ENCODE results near the gene RPS29.

Gene RPS29

DNA sequence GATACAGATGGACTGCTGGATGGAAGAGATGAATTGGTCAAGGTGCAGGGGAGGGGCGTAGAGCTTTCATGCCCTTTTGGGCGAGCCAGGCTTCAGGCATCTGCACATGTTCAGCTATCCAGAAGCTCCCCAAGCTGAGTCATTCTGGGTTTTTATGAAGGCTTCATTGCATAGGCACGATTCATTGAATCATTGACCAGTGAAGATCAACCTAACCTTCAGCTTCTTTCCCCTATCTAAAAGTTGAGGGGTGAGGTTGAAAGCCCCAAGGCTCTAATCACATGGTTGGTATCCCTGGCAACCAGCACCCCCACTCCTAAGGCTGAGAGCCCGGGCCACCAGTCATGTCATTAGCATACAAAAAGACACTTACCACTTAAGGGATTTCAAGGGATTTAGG is 36.3 kb downstream of the RPS29 start:
- no peak for DNase-seq

DNA sequence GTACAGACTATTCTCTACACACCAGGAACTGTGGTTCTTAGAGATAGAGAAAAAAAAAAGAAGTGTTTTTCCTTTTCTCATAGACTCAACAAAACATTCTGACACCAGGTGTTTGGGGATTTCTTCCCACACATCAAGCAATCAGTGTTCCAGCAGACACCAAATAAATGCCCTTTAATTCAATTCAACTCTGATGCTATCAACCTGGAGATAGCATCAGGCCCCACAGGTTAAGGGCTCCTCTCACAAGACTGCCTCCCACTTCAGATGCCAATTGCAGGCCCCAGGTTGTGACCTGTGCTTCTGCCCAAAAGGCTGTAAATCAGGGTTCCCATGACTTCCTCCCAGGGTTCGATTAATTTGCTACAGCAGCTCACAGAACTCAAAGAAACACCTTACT is 36.7 kb downstream of the RPS29 start:
- DNase-seq: no peak

DNA sequence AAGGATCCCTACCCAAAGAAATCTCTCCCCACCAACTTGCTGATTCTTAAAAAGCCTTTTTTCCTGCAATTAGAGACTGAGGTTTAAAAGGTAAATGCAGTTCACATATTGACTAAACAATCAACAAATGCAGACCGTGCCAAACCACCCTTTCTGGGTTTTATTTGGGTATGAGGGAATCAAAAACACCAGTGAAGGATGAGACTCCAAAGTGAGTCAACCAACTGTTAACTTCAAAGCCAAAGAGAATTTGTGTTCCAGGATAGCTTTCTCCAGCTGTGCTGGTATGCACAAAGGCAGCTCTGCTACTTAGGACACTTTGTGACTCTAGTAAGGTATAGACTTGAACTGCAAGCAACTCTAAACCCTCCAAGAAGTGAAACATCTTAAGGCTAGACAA is 39.4 kb downstream of the RPS29 start:
- no peak for DNase-seq

DNA sequence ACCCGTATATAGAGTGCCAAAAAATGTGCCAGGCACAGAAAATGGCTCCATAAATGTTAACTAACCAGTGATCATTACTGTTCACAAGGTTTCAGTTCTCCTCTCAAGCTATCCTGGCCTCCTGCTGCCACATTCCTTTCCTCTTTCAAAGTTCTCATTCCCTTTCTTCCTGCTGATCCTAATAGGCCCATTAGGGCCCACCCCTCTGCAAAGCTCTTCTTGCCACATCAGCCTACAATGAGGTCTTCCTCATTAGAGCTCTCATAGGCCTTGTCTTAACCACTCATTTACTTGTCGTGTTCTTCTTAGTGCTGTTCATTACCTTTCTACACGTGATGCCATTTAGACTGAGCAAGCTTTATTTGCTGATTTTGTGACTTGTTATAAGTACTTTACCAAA is 40.5 kb downstream of the RPS29 start:
- DNase-seq: no peak

DNA sequence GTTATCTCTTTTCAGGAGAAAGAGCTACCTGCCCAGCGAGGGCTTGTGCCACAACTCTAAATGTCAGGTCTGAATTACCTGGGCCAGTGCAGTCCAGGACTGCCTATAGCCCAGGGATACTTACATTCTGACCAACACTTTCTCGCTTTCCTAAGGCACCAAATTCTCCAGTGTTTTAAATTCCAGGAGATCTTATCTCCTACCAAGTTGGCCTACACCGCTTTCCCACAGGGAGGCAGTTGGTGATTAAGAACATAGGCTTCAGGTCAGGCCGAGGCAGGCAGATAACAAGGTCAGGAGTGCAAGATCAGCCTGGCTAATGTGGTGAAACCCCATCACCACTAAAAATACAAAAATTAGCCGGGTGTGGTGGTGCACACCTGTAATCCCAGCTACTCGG is 41.1 kb downstream of the RPS29 start:
- no peak for DNase-seq

DNA sequence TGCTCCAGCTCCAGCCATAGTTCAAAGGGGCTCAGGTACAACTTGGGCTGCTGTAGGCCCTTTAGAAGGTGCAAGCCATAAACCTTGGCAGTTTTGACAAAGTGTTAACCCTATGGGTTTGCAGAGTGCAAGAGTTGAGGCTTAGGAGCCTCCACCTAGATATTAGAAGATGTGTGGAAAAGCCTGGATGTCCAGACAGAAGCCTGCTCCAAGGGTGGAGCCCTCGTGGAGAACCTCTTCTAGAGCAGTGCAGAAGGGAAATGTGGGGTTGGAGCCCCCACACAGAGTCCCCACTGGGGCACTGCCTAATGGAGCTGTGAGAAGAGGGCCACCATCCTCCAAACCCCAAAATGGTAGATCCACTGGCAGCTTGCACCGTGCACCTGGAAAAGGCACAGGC is 45.1 kb downstream of the RPS29 start:
- no peak for DNase-seq

DNA sequence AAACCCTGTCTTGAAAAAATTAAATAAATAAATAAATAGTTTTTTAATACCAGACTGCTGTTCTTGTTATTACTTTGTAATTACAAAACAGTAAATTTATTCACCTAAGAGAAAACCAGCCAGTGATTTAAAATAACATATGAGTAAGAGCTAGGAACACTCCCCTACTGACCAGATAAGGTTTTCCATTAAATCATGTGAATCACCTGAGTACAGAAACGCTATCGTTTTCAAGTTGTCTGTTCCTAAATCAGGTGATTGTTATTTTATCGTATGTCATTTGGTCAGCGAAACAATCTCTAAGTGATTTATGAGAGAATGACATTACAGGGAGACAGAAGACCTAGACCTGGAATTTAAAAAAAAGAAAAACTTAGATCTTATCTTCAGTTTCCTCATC is 47.3 kb downstream of the RPS29 start:
- no peak for DNase-seq

Data from T1000 (cell line).